Medulla oblongata (tissue), 1 donor: ENCODE measurements around the gene LMOD2.
"Not testable (repeated sequence)": the region's sequence is repeated elsewhere in the genome, so short reads cannot be mapped to it uniquely, and the experiment has no call there.

Experiments
- DNase-seq: peaks from one replicate; pipeline ENCODE4 v3.0.0-alpha.2; 2015; ENCODE audit errors: extremely low spot score

The LMOD2 gene

DNA sequence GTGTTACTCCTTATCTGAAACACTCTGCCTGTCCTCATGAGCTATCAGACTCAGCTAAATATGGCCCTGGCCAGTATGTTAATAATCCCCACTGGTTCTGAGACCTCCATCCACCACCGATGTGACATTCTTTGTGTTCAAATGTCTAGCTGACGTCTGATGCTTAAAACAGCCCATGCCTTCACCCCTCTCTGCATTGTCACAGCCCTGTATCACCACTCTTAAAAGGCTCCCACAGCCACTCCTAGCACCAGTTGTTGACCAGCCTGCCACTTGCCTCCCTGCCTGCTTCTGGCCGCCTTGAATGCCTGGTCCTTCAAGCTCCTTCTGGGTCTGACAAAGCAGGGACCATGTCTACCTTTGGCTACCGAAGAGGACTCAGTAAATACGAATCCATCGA is at the start of gene LMOD2:
Gene LMOD2, plus strand, starts transcription at position 253 of the 400 bp plus-strand sequence. Its CDS starts 98 bp downstream, at position 351.
- DNase-seq: no peak

GRCh38 chr7:123607423-123607975 is 48.2 kb upstream of the LMOD2 start:
- no peak for DNase-seq

DNA sequence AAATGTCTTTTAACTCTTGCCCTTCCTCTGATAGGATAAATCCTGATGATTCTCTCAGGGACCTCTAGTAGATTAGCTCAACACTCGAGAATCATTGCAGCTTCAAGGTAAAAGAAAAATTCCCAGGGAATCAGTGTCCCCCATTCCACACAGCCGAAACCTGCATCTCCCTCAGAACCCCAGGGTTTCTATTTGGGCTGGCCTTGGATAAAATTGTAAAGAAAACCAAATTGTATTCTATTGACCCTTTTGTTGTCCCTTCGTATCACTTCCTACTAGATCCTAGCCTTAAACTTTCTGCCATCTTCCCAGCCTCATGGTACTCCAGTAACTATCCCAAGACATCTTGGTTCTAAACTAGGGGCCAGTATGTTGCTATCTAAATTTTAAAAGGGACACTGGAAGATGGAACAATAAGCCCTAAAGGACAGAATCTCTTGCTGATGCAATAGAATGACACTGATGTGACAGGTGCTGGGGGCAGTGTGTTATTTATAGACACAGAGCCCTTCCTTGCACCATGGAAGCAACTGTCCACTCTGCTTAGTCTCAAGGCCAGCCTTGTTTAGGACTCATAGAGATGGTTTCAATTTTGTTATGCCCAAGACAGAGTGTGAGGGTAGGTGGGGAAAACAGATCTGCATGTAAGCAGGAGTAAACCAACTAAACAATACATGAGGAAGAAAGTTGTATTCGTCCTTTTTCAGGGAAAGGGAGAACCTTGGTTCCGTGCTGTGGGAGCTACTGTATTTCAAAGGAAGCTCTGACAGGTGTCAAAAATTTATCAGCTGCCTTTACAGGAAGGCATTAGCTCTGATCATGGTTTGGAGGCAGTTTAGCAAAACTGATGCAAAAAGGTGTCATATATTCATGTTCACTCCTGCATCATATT is 46.4 kb upstream of the LMOD2 start:
- no peak for DNase-seq

DNA sequence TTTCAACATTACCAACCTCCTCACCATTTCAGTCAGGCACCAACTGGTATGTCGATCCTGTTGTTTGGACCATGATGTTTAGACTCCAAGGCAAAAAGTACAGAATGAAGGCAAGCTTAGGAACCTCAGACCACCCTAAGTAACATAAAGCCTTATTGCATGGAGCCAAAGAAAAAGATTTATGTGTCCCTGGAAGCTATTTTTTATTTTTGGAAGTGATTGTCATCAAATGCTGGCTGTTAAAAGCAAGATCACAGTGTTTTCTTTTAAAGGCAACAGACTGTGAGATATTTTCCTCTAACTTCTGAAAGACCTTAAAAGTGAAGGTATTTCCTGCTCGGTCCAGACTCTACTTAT is 45.8 kb upstream of the LMOD2 start:
- DNase-seq: no peak

- no peak for DNase-seq
These were observed 43.6 kb upstream of the LMOD2 start for GRCh38 chr7:123612024-123612423.

- no peak for DNase-seq
These were observed 40.3 kb upstream of the LMOD2 start for GRCh38 chr7:123615344-123615743.

- DNase-seq: no peak
These were observed 39.4 kb upstream of the LMOD2 start for GRCh38 chr7:123616223-123616622.

DNA sequence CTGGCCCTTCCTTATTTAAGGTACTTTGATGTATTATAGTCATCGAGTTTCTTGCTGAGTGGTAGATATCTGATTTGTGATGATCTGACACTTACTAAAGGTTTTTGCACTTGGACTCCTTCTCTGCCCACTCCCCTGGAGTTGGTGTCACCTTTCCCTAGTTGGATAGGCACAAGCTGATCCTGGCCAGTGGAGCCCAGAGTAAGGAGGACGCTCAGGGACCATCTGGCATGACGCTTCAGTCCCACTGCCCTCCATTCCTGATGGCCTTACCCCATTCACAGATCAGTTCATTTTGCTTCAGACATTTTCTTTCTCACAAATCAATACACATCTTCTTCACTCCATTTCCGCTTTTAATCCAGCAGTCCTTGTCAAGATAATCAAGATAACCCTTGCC is 34.0 kb upstream of the LMOD2 start:
- no peak for DNase-seq

- no peak for DNase-seq
These were observed 32.8 kb upstream of the LMOD2 start for GRCh38 chr7:123622660-123623386.

DNA sequence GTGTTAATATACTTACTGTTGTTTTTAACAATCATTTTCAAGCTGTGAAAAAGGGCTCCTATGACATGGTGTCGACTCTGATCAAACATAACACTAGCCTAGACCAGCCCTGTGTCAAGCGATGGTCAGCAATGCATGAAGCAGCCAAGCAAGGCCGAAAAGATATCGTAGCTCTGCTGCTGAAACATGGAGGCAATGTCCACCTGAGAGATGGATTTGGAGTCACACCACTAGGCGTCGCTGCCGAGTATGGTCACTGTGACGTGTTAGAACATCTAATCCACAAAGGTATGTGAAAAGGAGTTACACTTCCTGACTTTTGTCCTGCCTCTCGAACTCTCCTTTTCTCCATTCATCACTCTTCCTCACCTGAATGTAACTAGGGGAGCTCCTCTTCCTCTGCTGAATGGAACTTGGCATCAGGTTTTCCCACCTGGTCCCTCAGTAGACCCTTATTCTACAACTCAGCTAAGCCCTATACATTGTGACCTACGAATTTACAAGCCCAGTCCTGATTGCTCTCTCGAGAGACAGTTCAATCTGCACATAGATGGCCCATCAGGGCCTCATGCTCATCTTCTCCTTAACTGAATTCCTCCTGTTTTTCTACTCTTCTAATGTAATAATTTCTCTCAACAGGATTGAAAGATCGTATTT is 31.0 kb upstream of the LMOD2 start:
- DNase-seq: no peak

DNA sequence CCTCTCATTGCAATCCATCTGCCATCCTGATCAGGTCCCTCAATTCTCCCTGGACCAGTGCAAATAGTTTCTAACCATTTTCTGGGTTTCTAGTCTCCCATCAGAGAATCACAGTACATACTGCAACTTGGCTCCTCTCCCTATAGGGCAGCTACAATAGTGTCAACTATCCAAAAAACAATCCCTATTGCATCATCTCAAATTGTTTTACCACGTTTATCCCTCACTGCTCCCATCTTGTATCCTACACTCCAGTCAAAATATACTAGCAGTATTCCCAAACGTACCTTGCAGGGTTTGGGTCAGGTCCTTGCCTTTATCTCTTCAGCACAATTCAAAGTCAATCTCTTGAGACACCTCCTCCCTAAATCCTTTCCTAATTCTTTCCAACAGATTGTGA is 30.4 kb upstream of the LMOD2 start:
- no peak for DNase-seq

- no peak for DNase-seq
These were observed 27.8 kb upstream of the LMOD2 start for GRCh38 chr7:123627851-123628250.

GRCh38 chr7:123628829-123629228 is 26.8 kb upstream of the LMOD2 start:
- DNase-seq: no peak

DNA sequence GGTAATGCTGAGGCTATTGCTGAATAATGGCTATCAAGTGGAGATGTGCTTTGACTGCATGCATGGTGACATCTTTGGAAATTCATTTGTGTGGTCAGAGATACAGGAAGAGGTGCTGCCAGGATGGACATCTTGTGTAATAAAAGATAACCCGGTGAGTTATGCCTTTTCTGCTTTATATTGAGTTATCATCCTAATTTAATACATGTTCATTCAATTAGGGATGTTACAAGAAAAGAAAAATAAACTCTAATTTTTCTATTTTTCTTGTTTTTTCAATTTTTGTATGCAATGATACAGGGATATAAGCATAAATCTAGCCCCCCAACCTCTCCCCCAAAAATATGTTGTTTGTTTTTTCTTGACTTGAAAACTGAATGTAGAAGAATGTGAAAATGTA is 26.4 kb upstream of the LMOD2 start:
- no peak for DNase-seq

GRCh38 chr7:123632808-123633207 is 22.9 kb upstream of the LMOD2 start:
- no peak for DNase-seq

- no peak for DNase-seq
These were observed 22.1 kb upstream of the LMOD2 start for GRCh38 chr7:123633553-123633952.

DNA sequence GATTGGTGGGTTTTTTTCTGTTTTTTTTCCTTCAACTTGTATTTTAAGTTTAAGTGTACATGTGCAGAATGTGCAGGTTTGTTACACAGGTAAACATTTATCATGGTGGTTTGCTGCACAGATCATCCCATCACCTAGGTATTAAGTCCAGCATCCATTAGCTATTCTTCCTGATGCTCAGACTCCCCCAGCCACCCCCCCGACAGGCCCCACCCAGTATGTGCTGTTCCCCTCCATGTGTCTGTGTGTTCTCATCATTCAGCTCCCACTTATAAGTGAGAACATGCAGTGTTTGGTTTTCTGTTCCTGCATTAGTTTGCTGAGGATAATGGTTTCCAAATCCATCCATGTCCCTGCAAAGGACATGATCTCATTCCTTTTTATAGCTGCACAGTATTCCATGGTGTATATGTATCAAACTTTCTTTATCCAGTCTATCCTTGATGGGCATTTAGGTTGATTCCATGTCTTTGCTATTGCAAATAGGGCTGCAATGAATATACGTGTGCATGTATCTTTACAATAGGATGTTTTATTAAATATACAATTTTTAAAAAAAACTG is 21.6 kb upstream of the LMOD2 start:
- not testable (repeated sequence) for DNase-seq

- DNase-seq: peak; percentile 14
These were observed 19.9 kb upstream of the LMOD2 start for GRCh38 chr7:123635551-123636359.

GRCh38 chr7:123637203-123637602 is 18.5 kb upstream of the LMOD2 start:
- DNase-seq: no peak

DNA sequence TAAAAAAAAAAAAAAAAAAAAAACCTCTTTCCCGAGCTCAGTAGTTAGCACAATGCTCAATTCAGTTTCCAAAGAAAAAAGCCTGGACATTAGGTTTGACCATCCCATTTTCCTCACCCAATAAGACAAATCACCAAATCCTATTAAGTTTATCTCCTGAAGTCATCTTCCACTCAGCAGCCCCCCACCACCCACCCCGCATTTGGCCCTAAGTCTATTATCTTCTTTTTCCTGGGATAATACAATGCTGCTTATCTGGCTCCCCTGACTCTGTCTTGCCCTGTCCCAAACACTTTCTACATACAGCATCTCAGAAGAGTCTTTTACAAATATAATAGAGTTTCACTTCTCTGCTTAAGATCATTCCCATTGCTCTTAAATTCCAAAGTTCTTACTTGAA is 17.8 kb upstream of the LMOD2 start:
- no peak for DNase-seq

DNA sequence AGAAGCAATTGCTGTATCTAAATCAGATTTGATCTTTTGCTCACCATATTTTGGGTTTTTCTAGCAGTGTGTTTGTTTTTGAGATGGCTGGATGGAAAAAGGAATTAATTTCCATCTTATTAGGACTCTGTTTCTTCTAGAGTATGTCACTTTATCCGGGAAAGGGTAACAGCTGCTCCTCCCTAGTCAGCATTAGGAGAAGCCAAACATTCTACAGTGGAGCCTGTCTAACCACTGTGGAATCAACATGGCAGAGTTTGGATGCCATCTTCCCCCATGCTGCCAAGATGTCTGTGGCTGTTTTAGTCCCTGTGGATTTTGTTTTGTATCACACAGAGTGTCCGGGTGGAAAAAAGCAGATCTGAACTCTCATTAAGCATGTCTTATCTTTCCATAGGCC is 16.0 kb upstream of the LMOD2 start:
- DNase-seq: no peak
